AG10803 (cell line): ENCODE results near the gene HNRNPM.

Source experiments
- DNase-seq: peaks from one replicate; pipeline ENCODE4 v3.0.0; 2010; ENCODE audit warnings: low read depth
- H3K4me3 ChIP-seq: 2 replicates; pipeline ENCODE4 v1.5.1; 2011; ENCODE audit warnings: mild to moderate bottlenecking, low read length, control low read depth
- CTCF ChIP-seq: conservative IDR thresholded peaks from 2 replicates; pipeline ENCODE4 v1.5.1; 2011; ENCODE audit warnings: mild to moderate bottlenecking, low read length, control low read depth, inconsistent platforms

The HNRNPM gene

GRCh38 chr19:8499048-8499833 is 54.5 kb downstream of the HNRNPM start:
- TF ChIP-seq CTCF, result no peak
- H3K4me3 ChIP-seq, result no peak overlapping the region
- no peak for DNase-seq

- no peak for TF ChIP-seq CTCF
- no peak overlapping the region for H3K4me3 ChIP-seq
- DNase-seq, result no peak
Observed at GRCh38 chr19:8500158-8500557, 55.4 kb downstream of the HNRNPM start.

GRCh38 chr19:8501516-8501915 is 56.7 kb downstream of the HNRNPM start:
- H3K4me3 ChIP-seq, result no peak overlapping the region
- no peak for DNase-seq
- TF ChIP-seq CTCF, result no peak

- no peak for DNase-seq
- TF ChIP-seq CTCF, result no peak
- no peak overlapping the region for H3K4me3 ChIP-seq
Observed at GRCh38 chr19:8501981-8502380, 57.2 kb downstream of the HNRNPM start.

GRCh38 chr19:8503510-8503909 is 58.7 kb downstream of the HNRNPM start:
- DNase-seq, result no peak
- TF ChIP-seq CTCF, result no peak
- H3K4me3 ChIP-seq, result no peak overlapping the region

- no peak for TF ChIP-seq CTCF
- no peak overlapping the region for H3K4me3 ChIP-seq
- no peak for DNase-seq
Observed at GRCh38 chr19:8504171-8504570, 59.4 kb downstream of the HNRNPM start.

GRCh38 chr19:8504919-8505318 is 60.1 kb downstream of the HNRNPM start:
- H3K4me3 ChIP-seq, result no peak overlapping the region
- no peak for DNase-seq
- no peak for TF ChIP-seq CTCF
